NCI-H774 (cell line): Measurements from ENCODE around the gene SLC24A4.

Experiments used
- DNase-seq: peaks from one replicate; lab custom pipeline; 2025; lab: John Stamatoyannopoulos, UW

Gene SLC24A4

GRCh38 chr14:92475451-92476187 is 152.7 kb downstream of the SLC24A4 start:
- DNase-seq: no peak

- no peak for DNase-seq
These were observed 157.9 kb downstream of the SLC24A4 start for GRCh38 chr14:92480856-92481255.

- no peak for DNase-seq
These were observed 158.4 kb downstream of the SLC24A4 start for GRCh38 chr14:92481386-92481785.

GRCh38 chr14:92481811-92482555 is 159.0 kb downstream of the SLC24A4 start:
- DNase-seq: no peak

- no peak for DNase-seq
These were observed 159.8 kb downstream of the SLC24A4 start for GRCh38 chr14:92482621-92483319.

- DNase-seq: no peak
These were observed 161.3 kb downstream of the SLC24A4 start for GRCh38 chr14:92484132-92484823.

- no peak for DNase-seq
These were observed 163.9 kb downstream of the SLC24A4 start for GRCh38 chr14:92486881-92487280.

GRCh38 chr14:92487513-92488133 is 164.7 kb downstream of the SLC24A4 start:
- no peak for DNase-seq

- no peak for DNase-seq
These were observed 166.7 kb downstream of the SLC24A4 start for GRCh38 chr14:92489394-92490238.

- no peak for DNase-seq
These were observed 167.4 kb downstream of the SLC24A4 start for GRCh38 chr14:92490239-92490959.

- DNase-seq: no peak
These were observed 168.8 kb downstream of the SLC24A4 start for GRCh38 chr14:92491782-92492181.

- no peak for DNase-seq
These were observed 169.3 kb downstream of the SLC24A4 start for GRCh38 chr14:92492258-92492657.

GRCh38 chr14:92493024-92493423 is 170.1 kb downstream of the SLC24A4 start:
- no peak for DNase-seq

GRCh38 chr14:92493492-92493891 is 170.5 kb downstream of the SLC24A4 start:
- no peak for DNase-seq

GRCh38 chr14:92494512-92494911 is 171.5 kb downstream of the SLC24A4 start:
- DNase-seq: no peak

- no peak for DNase-seq
These were observed 172.1 kb downstream of the SLC24A4 start for GRCh38 chr14:92495027-92495426.

- DNase-seq: no peak
These were observed 173.4 kb downstream of the SLC24A4 start for GRCh38 chr14:92496191-92496857.

- no peak for DNase-seq
These were observed 174.4 kb downstream of the SLC24A4 start for GRCh38 chr14:92497391-92497790.

GRCh38 chr14:92499234-92499633 is 176.3 kb downstream of the SLC24A4 start:
- no peak for DNase-seq
